ENCODE results near the gene LPCAT2.

Gene LPCAT2, protein sequence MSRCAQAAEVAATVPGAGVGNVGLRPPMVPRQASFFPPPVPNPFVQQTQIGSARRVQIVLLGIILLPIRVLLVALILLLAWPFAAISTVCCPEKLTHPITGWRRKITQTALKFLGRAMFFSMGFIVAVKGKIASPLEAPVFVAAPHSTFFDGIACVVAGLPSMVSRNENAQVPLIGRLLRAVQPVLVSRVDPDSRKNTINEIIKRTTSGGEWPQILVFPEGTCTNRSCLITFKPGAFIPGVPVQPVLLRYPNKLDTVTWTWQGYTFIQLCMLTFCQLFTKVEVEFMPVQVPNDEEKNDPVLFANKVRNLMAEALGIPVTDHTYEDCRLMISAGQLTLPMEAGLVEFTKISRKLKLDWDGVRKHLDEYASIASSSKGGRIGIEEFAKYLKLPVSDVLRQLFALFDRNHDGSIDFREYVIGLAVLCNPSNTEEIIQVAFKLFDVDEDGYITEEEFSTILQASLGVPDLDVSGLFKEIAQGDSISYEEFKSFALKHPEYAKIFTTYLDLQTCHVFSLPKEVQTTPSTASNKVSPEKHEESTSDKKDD

DNA sequence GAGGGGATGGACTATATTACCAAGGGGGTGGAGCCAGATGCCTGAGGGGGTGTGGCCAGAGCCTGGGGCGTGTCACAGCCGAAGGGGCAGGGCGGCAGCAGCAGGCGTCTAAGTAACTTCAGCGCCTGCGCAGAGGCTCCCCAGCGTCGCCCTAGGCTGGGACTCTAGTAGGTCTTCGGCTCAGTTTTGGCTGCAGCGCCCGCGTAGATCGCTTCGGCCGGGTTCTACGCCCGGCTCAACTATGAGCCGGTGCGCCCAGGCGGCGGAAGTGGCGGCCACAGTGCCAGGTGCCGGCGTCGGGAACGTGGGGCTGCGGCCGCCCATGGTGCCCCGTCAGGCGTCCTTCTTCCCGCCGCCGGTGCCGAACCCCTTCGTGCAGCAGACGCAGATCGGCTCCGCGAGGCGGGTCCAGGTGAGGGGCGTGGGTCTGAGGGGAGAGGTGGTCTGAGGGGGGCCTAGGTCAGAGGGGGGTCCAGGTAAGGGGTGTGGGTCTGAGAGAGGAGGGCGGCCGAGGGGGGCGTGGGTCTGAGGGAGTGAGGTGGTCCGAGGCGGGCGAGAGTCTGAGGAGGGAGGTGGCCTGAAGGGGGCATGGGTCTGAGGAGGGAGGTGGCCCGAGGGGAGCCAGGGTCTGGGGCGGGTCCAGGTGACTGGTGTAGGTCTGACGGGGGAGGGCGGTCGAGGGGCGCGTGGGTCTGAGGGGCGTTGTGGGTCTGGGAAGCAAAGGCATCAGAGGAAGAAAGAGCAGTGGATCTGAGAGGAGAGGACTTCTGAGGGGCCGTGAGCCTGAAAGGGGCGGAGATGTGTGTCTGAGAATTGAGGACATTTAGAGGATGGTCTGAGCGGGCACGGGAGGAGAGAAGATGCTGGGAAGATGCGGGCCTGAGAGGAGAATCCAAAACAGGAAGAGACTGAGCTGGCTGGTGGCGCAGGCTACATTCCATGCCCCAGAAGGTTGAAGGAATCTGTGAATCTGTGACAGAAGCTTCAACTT is at the start of gene LPCAT2:
Gene LPCAT2, plus strand, starts transcription at position 132 of the 991 bp plus-strand sequence. Its CDS starts 110 bp downstream, at position 242.
- TF ChIP-seq, protein P1, sequence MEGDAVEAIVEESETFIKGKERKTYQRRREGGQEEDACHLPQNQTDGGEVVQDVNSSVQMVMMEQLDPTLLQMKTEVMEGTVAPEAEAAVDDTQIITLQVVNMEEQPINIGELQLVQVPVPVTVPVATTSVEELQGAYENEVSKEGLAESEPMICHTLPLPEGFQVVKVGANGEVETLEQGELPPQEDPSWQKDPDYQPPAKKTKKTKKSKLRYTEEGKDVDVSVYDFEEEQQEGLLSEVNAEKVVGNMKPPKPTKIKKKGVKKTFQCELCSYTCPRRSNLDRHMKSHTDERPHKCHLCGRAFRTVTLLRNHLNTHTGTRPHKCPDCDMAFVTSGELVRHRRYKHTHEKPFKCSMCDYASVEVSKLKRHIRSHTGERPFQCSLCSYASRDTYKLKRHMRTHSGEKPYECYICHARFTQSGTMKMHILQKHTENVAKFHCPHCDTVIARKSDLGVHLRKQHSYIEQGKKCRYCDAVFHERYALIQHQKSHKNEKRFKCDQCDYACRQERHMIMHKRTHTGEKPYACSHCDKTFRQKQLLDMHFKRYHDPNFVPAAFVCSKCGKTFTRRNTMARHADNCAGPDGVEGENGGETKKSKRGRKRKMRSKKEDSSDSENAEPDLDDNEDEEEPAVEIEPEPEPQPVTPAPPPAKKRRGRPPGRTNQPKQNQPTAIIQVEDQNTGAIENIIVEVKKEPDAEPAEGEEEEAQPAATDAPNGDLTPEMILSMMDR (conservative IDR thresholded peaks at IDR 0.05; ENCODE audit: low read depth): no peak
- ChIA-PET POLR2A (ENCODE audit: low non-redundant PET) (no interaction called here), CTCF (no interaction called here)
- DNase-seq (ENCODE audit: low spot score): peak; percentile 92
- H3K27ac ChIP-seq: peak within 1 kb of the TSS; percentile 75

DNA sequence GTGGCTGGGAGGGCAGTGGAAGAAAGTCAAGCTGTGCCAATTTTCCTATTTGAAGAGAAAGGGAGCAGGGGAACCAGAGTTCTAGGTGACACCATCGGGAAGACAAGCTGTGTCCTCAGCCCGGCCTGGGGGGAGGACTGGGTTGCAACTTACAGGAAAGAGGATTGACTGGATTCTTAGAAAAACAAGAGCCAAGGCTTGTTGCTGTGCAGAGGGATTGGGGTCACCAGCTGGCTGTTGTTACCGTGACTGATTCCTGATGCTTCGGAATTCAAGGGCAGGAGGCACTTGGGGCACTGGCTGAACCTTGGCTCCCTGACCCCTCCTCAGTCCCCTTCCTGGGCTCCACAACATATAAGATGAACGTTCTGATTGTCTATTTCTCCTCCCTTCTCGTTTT is 46.6 kb upstream of the LPCAT2 start:
- ChIA-PET POLR2A (ENCODE audit: low non-redundant PET) (no interaction called here), CTCF (interaction anchor here (0.6 to 1.0 kb wide), 2 partner anchors 480 to 894 kb away, joined by 3 read pairs; no protein-coding TSS in a partner anchor)
- DNase-seq (ENCODE audit: low spot score): no peak
- H3K27ac ChIP-seq: no peak overlapping the region
- TF ChIP-seq, protein P1 (conservative IDR thresholded peaks at IDR 0.05; ENCODE audit: low read depth): no peak

DNA sequence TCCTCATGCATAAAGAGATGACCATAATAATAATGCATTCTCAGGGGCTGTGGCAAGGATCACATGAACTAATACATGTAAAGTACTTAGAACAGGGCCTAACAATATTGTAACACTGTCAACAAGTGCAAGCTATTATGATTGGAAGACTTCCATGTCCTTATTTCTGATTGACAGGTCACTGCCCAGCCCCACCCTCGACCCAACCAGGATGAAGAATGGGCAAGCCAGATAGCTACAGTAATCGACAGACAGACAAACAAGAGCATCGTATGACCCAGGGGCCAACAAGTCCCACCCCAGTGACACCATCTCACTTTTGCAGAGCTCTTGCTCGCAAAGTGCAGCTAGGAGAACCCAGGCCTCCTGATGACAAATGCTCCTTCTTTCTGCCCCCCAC is 44.5 kb upstream of the LPCAT2 start:
- TF ChIP-seq, protein P1 (conservative IDR thresholded peaks at IDR 0.05; ENCODE audit: low read depth): no peak
- ChIA-PET POLR2A (ENCODE audit: low non-redundant PET) (no interaction called here), CTCF (interaction anchor here (0.5 to 2.5 kb wide), 41 partner anchors 8 to 953 kb away, joined by 3 to 29 read pairs (median 4); partner anchors contain the start of gene CAPNS2)
- H3K27ac ChIP-seq: no peak overlapping the region
- DNase-seq (ENCODE audit: low spot score): no peak

DNA sequence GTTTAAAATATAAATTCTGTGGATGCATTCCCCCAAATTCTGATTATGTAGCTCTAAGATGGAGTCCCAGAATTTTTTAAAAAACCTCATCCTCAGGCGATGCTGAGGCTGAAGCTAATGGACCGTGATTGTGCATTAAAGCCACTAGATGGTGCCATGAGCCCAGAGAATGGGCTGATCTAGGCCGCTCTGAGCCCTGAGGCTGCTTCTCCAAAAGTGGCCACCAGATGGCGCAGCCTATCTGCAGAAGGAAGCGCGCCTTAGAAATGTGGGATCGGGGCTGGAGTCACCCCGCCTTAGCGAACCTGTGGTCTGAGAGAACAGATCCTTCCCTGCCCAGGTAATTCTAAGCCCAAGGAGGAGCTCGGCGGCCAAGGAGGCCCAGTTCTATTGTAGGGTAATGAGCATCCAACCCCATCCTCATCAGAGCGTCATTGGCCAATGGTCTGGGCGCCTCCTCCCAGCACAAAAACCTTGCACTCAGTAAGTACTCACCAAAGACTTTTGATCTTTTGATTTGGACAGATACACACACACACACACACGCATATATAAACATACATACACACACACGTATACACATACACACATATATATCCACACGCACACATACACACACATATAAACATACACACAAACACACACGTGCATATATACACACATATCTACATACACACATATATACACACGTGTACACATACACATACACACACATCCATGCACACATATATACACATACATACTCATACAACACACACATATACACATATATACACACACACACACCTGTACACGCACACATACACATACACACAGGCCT is 43.6 kb upstream of the LPCAT2 start:
- TF ChIP-seq, protein P1 (conservative IDR thresholded peaks at IDR 0.05; ENCODE audit: low read depth): peak; percentile 97
- peak; percentile 78 for DNase-seq (ENCODE audit: low spot score)
- CTCF ChIA-PET: interaction anchor here (0.5 to 2.5 kb wide), 47 partner anchors 9 to 952 kb away, joined by 3 to 29 read pairs (median 3); partner anchors contain the start of gene CAPNS2
- H3K27ac ChIP-seq: no peak overlapping the region
- POLR2A ChIA-PET (ENCODE audit: low non-redundant PET): no interaction called here

DNA sequence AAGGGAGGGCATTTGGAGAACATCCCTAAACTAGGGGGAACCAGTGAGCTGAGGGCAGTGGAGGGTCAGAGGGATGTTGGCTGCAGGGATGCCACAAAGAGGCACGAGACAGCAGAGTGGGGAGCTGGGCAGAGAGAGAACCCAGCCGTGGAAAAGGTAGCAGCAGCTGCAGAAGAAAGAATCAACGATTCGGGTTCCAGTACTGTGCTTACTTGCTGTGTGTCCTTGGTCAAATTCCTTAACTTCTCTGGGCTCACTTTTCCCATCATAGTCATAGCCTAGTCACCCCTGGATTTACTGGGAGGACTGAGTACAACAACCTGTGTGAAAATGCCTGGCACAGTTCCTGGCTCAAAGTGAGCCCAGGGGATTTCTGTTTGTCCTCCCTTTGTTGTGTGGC is 42.7 kb upstream of the LPCAT2 start:
- CTCF ChIA-PET: interaction anchor here (0.5 to 2.5 kb wide), 3 partner anchors 102 to 753 kb away, joined by 3 to 29 read pairs (median 5); no protein-coding TSS in a partner anchor
- H3K27ac ChIP-seq: no peak overlapping the region
- POLR2A ChIA-PET (ENCODE audit: low non-redundant PET): no interaction called here
- TF ChIP-seq, protein P1 (conservative IDR thresholded peaks at IDR 0.05; ENCODE audit: low read depth): no peak
- no peak for DNase-seq (ENCODE audit: low spot score)
